HepG2 (cell line): ENCODE data around the gene ERCC6L2. TPM values are rescaled to one million over a fixed set of nuclear protein-coding genes. Genes with fewer than 3 reads are reported as not detected.

Source experiments
- ATAC-seq: fragments of 200-7000 bp; cut with Tn5 transposase; 3 replicates; pipeline ENCODE4 v1.9.1; 2020; ENCODE audit warnings: mild to moderate bottlenecking, moderate library complexity
- BruUV-seq: library from RNA; stranded (reverse); fragments of 400-500 nt; replicated peaks from 2 replicates; lab custom pipeline; 2021; lab: Mats Ljungman, UMichigan
- CTCF ChIA-PET: fragments of 300-600 bp; formaldehyde crosslinking; extraction: SDS; loops from one replicate; lab custom pipeline; 2021; ENCODE audit warnings: low total read pairs, inconsistent platforms, low intra/inter-chr PET ratio; lab: Yijun Ruan, JAX
- POLR2A ChIA-PET: fragments of 350-600 bp; sonication (Branson Sonifier 250); formaldehyde crosslinking; loops from one replicate; lab custom pipeline; 2020; ENCODE audit warnings: antibody characterized with exemption, inconsistent platforms; lab: Yijun Ruan, JAX
- DNase-seq: peaks from one replicate; pipeline ENCODE4 v3.0.0-alpha.2; 2015; ENCODE audit warnings: low spot score
- FAIRE-seq: peaks from 3 replicates; lab custom pipeline; 2011; peaks lifted over from hg19 to GRCh38; lab: Jason Lieb, UNC
- H2AFZ ChIP-seq: one replicate; pipeline ENCODE4 v1.6.1; 2011; ENCODE audit warnings: low read length, inconsistent platforms
- H3K27ac ChIP-seq: fragments of 300-600 bp; 3 replicates; pipeline ENCODE4 v1.8.0; 2011; ENCODE audit warnings: mixed run types, mild to moderate bottlenecking, mixed read lengths, low read length, inconsistent platforms; ENCODE audit not compliant: insufficient read depth; ENCODE audit errors: extremely low read length
- H3K27me3 ChIP-seq, 2 experiments: fragments of 200-600 bp in 1 of 2; 2 replicates in 1 of 2; 3 replicates in 1 of 2; pipeline versions ENCODE4 v1.6.0 to v1.8.0; 2011; ENCODE audit warnings: low read length in 2 of 2, mild to moderate bottlenecking in 2 of 2, moderate library complexity in 2 of 2, inconsistent platforms in 1 of 2; ENCODE audit not compliant: insufficient read depth in 2 of 2, control insufficient read depth in 1 of 2
- H3K36me3 ChIP-seq, 2 experiments: fragments of 200-600 bp in 1 of 2; replicated peaks in 1 of 2; 2 replicates in 1 of 2; 3 replicates in 1 of 2; pipeline versions ENCODE4 v1.5.1 to v1.8.0; 2011; ENCODE audit warnings: low read length in 2 of 2, inconsistent platforms in 1 of 2; ENCODE audit not compliant: insufficient read depth in 2 of 2, control insufficient read depth in 1 of 2
- H3K4me1 ChIP-seq: 2 replicates; pipeline ENCODE4 v1.5.1; 2012; ENCODE audit warnings: low read length, inconsistent platforms; ENCODE audit not compliant: insufficient read depth
- H3K4me2 ChIP-seq: 2 replicates; pipeline ENCODE4 v1.6.0; 2011; ENCODE audit warnings: low read depth, low read length, inconsistent platforms
- H3K4me3 ChIP-seq, 3 experiments: fragments of 200-600 bp in 1 of 3; sonication (generic), shearing (Covaris generic) in 1 of 3; replicated peaks in 1 of 3; 2 replicates each; pipeline ENCODE4 v1.5.1; 2011 to 2016; ENCODE audit warnings: low read length in 3 of 3, inconsistent platforms in 2 of 3, low read depth in 2 of 3, mild to moderate bottlenecking in 2 of 3, control low read depth in 1 of 3, mixed read lengths in 1 of 3; ENCODE audit not compliant: insufficient read depth in 1 of 3
- H3K79me2 ChIP-seq: one replicate; pipeline ENCODE4 v1.6.1; 2011; ENCODE audit warnings: low read length, inconsistent platforms; ENCODE audit not compliant: insufficient read depth
- H3K9ac ChIP-seq: 2 replicates; pipeline ENCODE4 v1.6.0; 2011; ENCODE audit warnings: mild to moderate bottlenecking, low read depth, low read length, inconsistent platforms; ENCODE audit not compliant: insufficient read depth
- H3K9me3 ChIP-seq: 2 replicates; pipeline ENCODE4 v1.5.1; 2012; ENCODE audit warnings: mild to moderate bottlenecking, low read length
- H4K20me1 ChIP-seq: 2 replicates; pipeline ENCODE4 v1.6.0; 2011; ENCODE audit warnings: inconsistent platforms, mild to moderate bottlenecking, low read length, moderate library complexity; ENCODE audit not compliant: insufficient read depth
- ARHGAP35 ChIP-seq: sonication (generic); formaldehyde crosslinking; IDR thresholded peaks from 2 replicates; pipeline ENCODE4 v1.9.0; 2022; ENCODE audit warnings: mild to moderate bottlenecking, inconsistent platforms, moderate library complexity, missing genetic modification reagents, borderline replicate concordance
- CTCF ChIP-seq: sonication (generic); formaldehyde crosslinking; IDR thresholded peaks from 2 replicates; pipeline ENCODE4 v1.5.0; 2020; ENCODE audit warnings: mild to moderate bottlenecking, missing genetic modification reagents, moderate library complexity
- EHMT2 ChIP-seq: fragments of 200-600 bp; sonication (generic); IDR thresholded peaks from 2 replicates; pipeline ENCODE4 v1.7.0; 2017; ENCODE audit warnings: antibody characterized with exemption, low read depth, low read length, borderline replicate concordance
- ELF4 ChIP-seq: sonication (generic); formaldehyde crosslinking; IDR thresholded peaks from 2 replicates; pipeline ENCODE4 v1.5.0; 2020; ENCODE audit warnings: missing genetic modification reagents, mild to moderate bottlenecking, moderate library complexity, borderline replicate concordance
- ETV5 ChIP-seq: IDR thresholded peaks from 2 replicates; pipeline ENCODE4 v1.6.1; 2018; ENCODE audit warnings: missing biosample characterization, missing genetic modification reagents, inconsistent platforms, borderline replicate concordance
- HOXA3 ChIP-seq: sonication (generic); formaldehyde crosslinking; IDR thresholded peaks from 2 replicates; pipeline ENCODE4 v1.5.0; 2020; ENCODE audit warnings: missing genetic modification reagents
- LBX2 ChIP-seq: sonication (generic); formaldehyde crosslinking; IDR thresholded peaks from 2 replicates; pipeline ENCODE4 v1.5.0; 2020; ENCODE audit warnings: missing genetic modification reagents, mild to moderate bottlenecking, borderline replicate concordance
- MAFF ChIP-seq: IDR thresholded peaks from 2 replicates; pipeline ENCODE4 v1.6.1; 2011; ENCODE audit warnings: low read depth, low read length, improper control_type of control experiment
- MED13 ChIP-seq: sonication (generic); formaldehyde crosslinking; IDR thresholded peaks from 2 replicates; pipeline ENCODE4 v1.5.0; 2020; ENCODE audit warnings: missing genetic modification reagents
- NR3C1 ChIP-seq: sonication (generic); formaldehyde crosslinking; IDR thresholded peaks from 2 replicates; pipeline ENCODE4 v1.4.0; 2020; ENCODE audit warnings: missing genetic modification reagents
- SAP130 ChIP-seq: IDR thresholded peaks from 2 replicates; pipeline ENCODE4 v1.6.1; 2016; ENCODE audit warnings: low read depth
- TAF15 ChIP-seq: fragments of 200-400 bp; formaldehyde crosslinking; IDR thresholded peaks from one replicate; pipeline ENCODE4 v1.6.1; 2018; ENCODE audit warnings: mild to moderate bottlenecking, low read depth, low read length; ENCODE audit not compliant: poor library complexity, severe bottlenecking
- ZBTB38 ChIP-seq: sonication (generic); formaldehyde crosslinking; IDR thresholded peaks from 2 replicates; pipeline ENCODE4 v1.5.1; 2020; ENCODE audit warnings: mild to moderate bottlenecking, missing genetic modification reagents
- ZKSCAN8 ChIP-seq: IDR thresholded peaks from 2 replicates; pipeline ENCODE4 v1.6.1; 2016; ENCODE audit warnings: borderline replicate concordance, missing genetic modification reagents, missing compliant biosample characterization
- ZMYM3 ChIP-seq: sonication (generic); formaldehyde crosslinking; IDR thresholded peaks from 2 replicates; pipeline ENCODE4 v1.5.1; 2020; ENCODE audit warnings: mild to moderate bottlenecking, missing genetic modification reagents
- ZNF121 ChIP-seq: sonication (generic); formaldehyde crosslinking; IDR thresholded peaks from 2 replicates; pipeline ENCODE4 v1.5.0; 2020; ENCODE audit warnings: mild to moderate bottlenecking, missing genetic modification reagents
- ZNF550 ChIP-seq: sonication (generic); formaldehyde crosslinking; IDR thresholded peaks from 2 replicates; pipeline ENCODE4 v1.4.0; 2020; ENCODE audit warnings: mild to moderate bottlenecking, missing genetic modification reagents, borderline replicate concordance
- ZNF619 ChIP-seq: sonication (generic); formaldehyde crosslinking; IDR thresholded peaks from 2 replicates; pipeline ENCODE4 v1.4.0; 2020; ENCODE audit warnings: mild to moderate bottlenecking, missing genetic modification reagents
- ZNF720 ChIP-seq: sonication (generic); formaldehyde crosslinking; IDR thresholded peaks from 2 replicates; pipeline ENCODE4 v1.4.0; 2020; ENCODE audit warnings: missing genetic modification reagents
- ZNF770 ChIP-seq: sonication (generic); formaldehyde crosslinking; IDR thresholded peaks from 2 replicates; pipeline ENCODE4 v1.5.0; 2020; ENCODE audit warnings: mild to moderate bottlenecking, missing genetic modification reagents
- ZNF839 ChIP-seq: sonication (generic); formaldehyde crosslinking; IDR thresholded peaks from 2 replicates; pipeline ENCODE4 v1.4.0; 2020; ENCODE audit warnings: missing genetic modification reagents, mild to moderate bottlenecking, borderline replicate concordance
- WGBS: methylation state at CpG from one replicate; pipeline ENCODE4 v1.1.6; 2017; ENCODE audit warnings: low lambda C conversion rate; 5-methylcytosine and 5-hydroxymethylcytosine counted together
- in situ Hi-C: cut with HindIII; loops from 2 replicates; pipeline ENCODE4 v1.10.0; 2017; ENCODE audit warnings: low pct_unique_long_range_greater_than_20kb; ENCODE audit not compliant: extremely low pct_ligation_motif_present
- intact Hi-C: fragments of 100-400 bp; cut with micrococcal nuclease; formaldehyde crosslinking; loops from one replicate; pipeline ENCODE4 v1.10.0; 2022; ENCODE audit not compliant: unreplicated experiment
- polyA plus RNA-seq, 8 experiments: library from polyadenylated mRNA; depleted of rRNA in 3 of 8; stranded (reverse) in 7 of 8; unstranded in 1 of 8; fragments of >200 nt; fragmentation: Illumina TruSeq in 4 of 8; extraction: Trizol in 4 of 8; gene quantifications; 2 replicates each; pipeline versions ENCODE4 v1.2.1 to v1.2.3, GENCODE V29; 2011 to 2016; ENCODE audit warnings: low read depth in 4 of 8, missing spikeins in 1 of 8, mixed read lengths in 1 of 8; ENCODE audit not compliant: insufficient read depth in 1 of 8
- total RNA-seq, 5 experiments: library from RNA; depleted of rRNA; stranded (reverse); fragments of >200 nt; fragmentation: Illumina TruSeq; extraction: Trizol; gene quantifications; 2 replicates each; pipeline ENCODE4 v1.2.3, GENCODE V29; 2016; ENCODE audit warnings: low read depth in 1 of 5

The ERCC6L2 gene
- total and polyA plus RNA-seq, 2 of the 13 experiments (the other 11 are each of a cell fraction or from before 2014, with no cell fraction given), result 13.4 to 45.9 TPM

- WGBS, result 65% methylated on average over 3 of the region's 3 CpGs
- ChIA-PET CTCF (no interaction called here), POLR2A (no interaction called here)
- FAIRE-seq (peak; percentile 67), ATAC-seq (peak; percentile 81), DNase-seq (peak; percentile 3)
- Histone ChIP-seq H3K79me2 (no peaks in the 10 kb centered on the region), H3K4me3 (no peak overlapping the region), H4K20me1 (no peaks in the 10 kb centered on the region), H3K9me3 (no peaks in the 10 kb centered on the region), H3K4me2 (no peak overlapping the region), H3K36me3 (peaks cover 3 to 12% of the 10 kb centered on the region in 2 experiments; a peak in 3 of 5 replicates), H3K4me1 (peaks cover 10% of the 10 kb centered on the region), H3K27me3 (no peaks in the 10 kb centered on the region), H3K27ac (peak overlapping the region; percentile 15), H3K9ac (no peak overlapping the region), H2AFZ (no peak overlapping the region)
- no TSS peak for BruUV-seq
- intact Hi-C loops, result no loop called here
- in situ Hi-C loops, result no loop called here
- TF ChIP-seq ETV5 (CRISPR knock-in tag), result no peak
- TF ChIP-seq ZNF550, result no peak
- no peak for TF ChIP-seq MAFF
- TF ChIP-seq EHMT2, result no peak
- no peak for TF ChIP-seq ZNF839 (CRISPR knock-in tag)
- TF ChIP-seq ZBTB38 (CRISPR knock-in tag), result no peak
- TF ChIP-seq NR3C1 (CRISPR knock-in tag), result no peak
- 0 out of 2 replicates have a peak, but pooled peaks have one; percentile 21 for TF ChIP-seq SAP130 (CRISPR knock-in tag)
- no peak for TF ChIP-seq ZNF619 (CRISPR knock-in tag)
- TF ChIP-seq ZKSCAN8 (CRISPR knock-in tag), result no peak
- TF ChIP-seq MED13 (CRISPR knock-in tag), result no peak
- TF ChIP-seq ZNF720, result no peak
- TF ChIP-seq ARHGAP35 (CRISPR knock-in tag), result no peak
- no peak for TF ChIP-seq TAF15
- no peak for TF ChIP-seq ELF4 (CRISPR knock-in tag)
- TF ChIP-seq ZNF770, result peak; percentile 91
- TF ChIP-seq ZNF121 (CRISPR knock-in tag), result peak; percentile 97
- TF ChIP-seq HOXA3 (CRISPR knock-in tag), result 0 out of 2 replicates have a peak, but pooled peaks have one; percentile 17
- no peak for TF ChIP-seq CTCF (CRISPR knock-in tag)
- TF ChIP-seq LBX2 (CRISPR knock-in tag), result no peak
- TF ChIP-seq ZMYM3 (CRISPR knock-in tag), result peak; percentile 60; the same call in 1 of the 2 replicates
These were observed 35.4 kb downstream of the ERCC6L2 start for GRCh38 chr9:95910770-95911340.
